Fibroblast of lung (primary cell): ENCODE measurements around the gene MAT2A.
"Not testable (repeated sequence)": the region's sequence is repeated elsewhere in the genome, so short reads cannot be mapped to it uniquely, and the experiment has no call there.

Source experiments
- EZH2 ChIP-seq: IDR thresholded peaks from 2 replicates; pipeline ENCODE4 v1.5.1; 2012; ENCODE audit warnings: low read length, control low read depth, mild to moderate bottlenecking; ENCODE audit errors: missing control alignments
- TF ChIP-seq, protein P1 (sequence below), 2 donors: IDR thresholded peaks in 1 of 2; conservative IDR thresholded peaks in 1 of 2; 1 replicate in 1 of 2; 2 replicates in 1 of 2; pipeline ENCODE4 v1.5.1; 2011 to 2012; ENCODE audit warnings: low read length in 2 of 2, control low read depth in 1 of 2, inconsistent platforms in 1 of 2, low read depth in 1 of 2, mild to moderate bottlenecking in 1 of 2

DNA sequence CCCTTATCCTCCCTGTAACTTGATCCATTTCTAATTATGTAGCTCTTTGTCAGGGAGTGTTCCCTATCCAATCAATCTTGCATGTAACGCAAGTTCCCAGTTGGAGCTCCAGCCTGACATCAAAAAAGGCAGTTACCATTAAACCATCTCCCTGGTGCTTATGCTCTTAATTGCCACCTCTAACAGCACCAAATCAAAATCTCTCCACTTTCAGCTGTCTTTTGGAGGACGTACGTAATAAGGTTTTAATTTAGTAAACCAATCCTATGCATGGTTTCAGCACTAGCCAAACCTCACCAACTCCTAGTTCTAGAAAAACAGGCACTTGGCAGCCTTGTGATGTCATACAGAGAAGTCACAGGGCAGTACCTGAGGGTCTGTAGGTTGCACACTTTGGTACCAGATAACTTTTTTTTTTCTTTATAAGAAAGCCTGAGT is 5.3 kb downstream of the MAT2A start:
- TF ChIP-seq, protein P1, sequence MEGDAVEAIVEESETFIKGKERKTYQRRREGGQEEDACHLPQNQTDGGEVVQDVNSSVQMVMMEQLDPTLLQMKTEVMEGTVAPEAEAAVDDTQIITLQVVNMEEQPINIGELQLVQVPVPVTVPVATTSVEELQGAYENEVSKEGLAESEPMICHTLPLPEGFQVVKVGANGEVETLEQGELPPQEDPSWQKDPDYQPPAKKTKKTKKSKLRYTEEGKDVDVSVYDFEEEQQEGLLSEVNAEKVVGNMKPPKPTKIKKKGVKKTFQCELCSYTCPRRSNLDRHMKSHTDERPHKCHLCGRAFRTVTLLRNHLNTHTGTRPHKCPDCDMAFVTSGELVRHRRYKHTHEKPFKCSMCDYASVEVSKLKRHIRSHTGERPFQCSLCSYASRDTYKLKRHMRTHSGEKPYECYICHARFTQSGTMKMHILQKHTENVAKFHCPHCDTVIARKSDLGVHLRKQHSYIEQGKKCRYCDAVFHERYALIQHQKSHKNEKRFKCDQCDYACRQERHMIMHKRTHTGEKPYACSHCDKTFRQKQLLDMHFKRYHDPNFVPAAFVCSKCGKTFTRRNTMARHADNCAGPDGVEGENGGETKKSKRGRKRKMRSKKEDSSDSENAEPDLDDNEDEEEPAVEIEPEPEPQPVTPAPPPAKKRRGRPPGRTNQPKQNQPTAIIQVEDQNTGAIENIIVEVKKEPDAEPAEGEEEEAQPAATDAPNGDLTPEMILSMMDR (conservative IDR thresholded peaks at IDR 0.05 in 1 of 2, IDR thresholded peaks at IDR 0.05 in 1 of 2; ENCODE audit: low read depth in 1 of 2, low read length in 2 of 2): not testable (repeated sequence)
- not testable (repeated sequence) for TF ChIP-seq EZH2
